Activated CD4-positive, alpha-beta T cell treated with anti-CD3 and anti-CD28 coated beads, Interleukin-2, amount 50 U/mL, for 4 hours (primary cell): ENCODE results near the gene SEBOX.
A peak's percentile ranks its signal among the peaks of the same experiment; 100 is the strongest.

Experiments used
- DNase-seq, 2 experiments: peaks; one replicate each; pipeline ENCODE4 v3.0.0-alpha.2; 2020

SEBOX gene

GRCh38 chr17:28338056-28338768 is 26.8 kb downstream of the SEBOX start:
- no peak for DNase-seq

- DNase-seq: peak; percentile 22 to 33
These were observed 28.8 kb downstream of the SEBOX start for GRCh38 chr17:28335959-28336871.

- peak; percentile 96 to 97 for DNase-seq
These were observed 29.6 kb downstream of the SEBOX start, which contains the start of the genes IFT20 and TNFAIP1 for GRCh38 chr17:28335201-28335958. Gene IFT20, minus strand, starts transcription at chr17:28335472. Its CDS starts 3,487 bp downstream, at chr17:28331985. Gene TNFAIP1, plus strand, starts transcription at chr17:28335761. Its CDS starts 3,761 bp downstream, at chr17:28339522.

- DNase-seq: no peak
These were observed 30.3 kb downstream of the SEBOX start for GRCh38 chr17:28334666-28335200.

- no peak for DNase-seq
These were observed 30.8 kb downstream of the SEBOX start for GRCh38 chr17:28334171-28334570.

GRCh38 chr17:28333083-28333746 is 31.8 kb downstream of the SEBOX start:
- no peak for DNase-seq

- no peak for DNase-seq
These were observed 33.0 kb downstream of the SEBOX start for GRCh38 chr17:28331891-28332420.

GRCh38 chr17:28330671-28331070 is 34.3 kb downstream of the SEBOX start:
- DNase-seq: no peak

- no peak for DNase-seq
These were observed 36.7 kb downstream of the SEBOX start for GRCh38 chr17:28328325-28328724.

- DNase-seq: no peak
These were observed 37.3 kb downstream of the SEBOX start for GRCh38 chr17:28327709-28328108.

- DNase-seq: no peak
These were observed 37.9 kb downstream of the SEBOX start for GRCh38 chr17:28327031-28327607.

- no peak for DNase-seq
These were observed 38.9 kb downstream of the SEBOX start for GRCh38 chr17:28326114-28326513.

- no peak for DNase-seq
These were observed 39.8 kb downstream of the SEBOX start for GRCh38 chr17:28325211-28325610.

GRCh38 chr17:28324781-28325180 is 40.2 kb downstream of the SEBOX start:
- DNase-seq: no peak

GRCh38 chr17:28324267-28324745 is 40.7 kb downstream of the SEBOX start:
- DNase-seq: no peak

GRCh38 chr17:28320215-28321061 is 44.6 kb downstream of the SEBOX start:
- DNase-seq: no peak

- no peak for DNase-seq
These were observed 45.4 kb downstream of the SEBOX start for GRCh38 chr17:28319598-28319935.

- DNase-seq: peak; percentile 95 to 96
These were observed 46.0 kb downstream of the SEBOX start, which contains the start of gene TMEM97 for GRCh38 chr17:28318759-28319597. Gene TMEM97, plus strand, starts transcription at chr17:28319200. Its CDS starts 40 bp downstream, at chr17:28319240.
